GM10266 (cell line): Measurements from ENCODE around the gene ODAM.
"Not testable (repeated sequence)": the region's sequence is repeated elsewhere in the genome, so short reads cannot be mapped to it uniquely, and the experiment has no call there.

Experiments used
- DNase-seq: peaks from one replicate; pipeline ENCODE4 v3.0.0; 2012; ENCODE audit errors: extremely low spot score
- CTCF ChIP-seq: IDR thresholded peaks from 2 replicates; pipeline ENCODE4 v1.5.1; 2012; ENCODE audit warnings: mild to moderate bottlenecking, low read depth; ENCODE audit not compliant: control insufficient read depth, insufficient read depth; ENCODE audit errors: missing control alignments

The ODAM gene

GRCh38 chr4:70191647-70192046 is 3.9 kb upstream of the ODAM start:
- no peak for DNase-seq
- no peak for TF ChIP-seq CTCF

- TF ChIP-seq CTCF = no peak
- no peak for DNase-seq
These were observed 2.6 kb upstream of the ODAM start for GRCh38 chr4:70192895-70193294.

DNA sequence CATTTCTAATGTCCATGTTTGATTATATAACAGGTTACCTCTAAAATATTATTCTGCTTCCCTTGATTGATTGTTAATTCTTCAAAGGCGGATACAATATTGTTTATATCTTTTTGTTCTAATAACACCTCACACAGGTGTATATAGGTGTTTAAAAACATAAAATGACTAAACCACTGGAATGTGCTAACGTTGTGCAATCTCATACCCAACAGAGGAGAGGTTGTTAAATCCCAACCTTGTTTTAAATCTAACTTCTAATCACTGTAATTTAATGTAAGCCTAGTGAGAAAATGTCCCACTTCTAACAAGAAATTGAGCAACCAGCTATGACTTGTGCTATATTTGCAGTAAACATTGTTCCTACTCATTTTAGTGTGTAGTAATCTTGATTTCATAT is 1.3 kb downstream of the ODAM start:
- no peak for TF ChIP-seq CTCF
- DNase-seq = no peak

GRCh38 chr4:70197842-70198241 is 2.3 kb downstream of the ODAM start:
- DNase-seq = no peak
- TF ChIP-seq CTCF = no peak

DNA sequence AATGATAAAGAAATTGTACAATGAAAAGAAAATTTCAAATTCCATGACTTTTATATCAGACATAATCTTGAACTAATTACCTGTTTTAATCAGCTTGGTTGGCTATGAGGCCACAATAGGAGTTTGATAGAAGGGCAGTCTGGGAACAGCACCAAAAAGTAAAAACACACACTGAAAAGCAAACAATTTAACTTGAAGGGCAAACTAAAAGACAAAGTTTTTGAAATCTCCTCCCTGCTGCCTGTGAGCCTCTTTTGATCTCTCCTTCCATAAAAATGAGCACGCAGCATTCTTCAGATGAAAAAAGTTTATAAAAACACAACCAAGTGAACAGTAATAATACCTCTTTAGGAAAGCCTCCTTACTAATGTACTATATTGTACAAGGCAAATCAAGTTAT is 8.1 kb downstream of the ODAM start:
- no peak for TF ChIP-seq CTCF

GRCh38 chr4:70212752-70213151 is 17.2 kb downstream of the ODAM start:
- DNase-seq = not testable (repeated sequence)

More for the DNA sequence above, 8.1 kb downstream of the ODAM start:
- no peak for DNase-seq

DNA sequence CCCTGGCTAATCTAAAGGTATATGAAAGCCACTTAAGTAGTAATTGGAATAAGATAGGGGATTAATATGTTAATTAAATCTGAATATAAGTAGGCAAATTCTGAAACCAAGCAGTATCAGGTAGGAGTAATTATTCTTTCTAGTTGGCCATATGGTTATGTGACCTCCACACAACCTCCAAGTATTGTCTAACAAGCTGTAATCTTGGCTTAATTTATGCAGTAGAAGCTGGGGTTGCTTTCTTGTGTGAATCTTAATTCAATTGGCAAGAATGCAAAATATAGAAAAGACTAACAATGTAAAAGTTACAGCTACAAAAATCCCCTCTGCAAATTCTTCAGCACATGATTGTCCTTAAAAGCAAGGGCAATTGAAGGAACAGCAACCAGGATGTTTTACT is 20.6 kb downstream of the ODAM start:
- DNase-seq = not testable (repeated sequence)

GRCh38 chr4:70216550-70216949 is 21.0 kb downstream of the ODAM start:
- not testable (repeated sequence) for DNase-seq

DNA sequence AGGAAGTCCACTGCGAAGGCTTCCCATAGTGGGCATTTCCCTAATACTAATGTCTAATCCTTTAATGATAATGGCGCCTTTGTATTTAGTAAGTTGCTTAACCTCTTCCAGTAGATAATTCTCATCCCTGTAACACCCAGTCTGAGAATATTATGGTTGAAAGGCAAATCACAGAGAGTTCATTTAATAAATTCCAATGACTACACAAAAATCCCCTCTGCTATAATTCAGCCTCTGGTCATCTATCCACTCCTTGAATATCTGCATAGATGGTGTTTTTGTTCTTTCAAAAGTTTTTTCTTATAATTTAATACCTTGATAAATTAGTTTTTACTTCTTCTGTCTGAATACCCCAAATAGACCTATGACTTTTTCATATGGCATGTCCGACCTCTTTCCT is 25.9 kb downstream of the ODAM start:
- DNase-seq = not testable (repeated sequence)

DNA sequence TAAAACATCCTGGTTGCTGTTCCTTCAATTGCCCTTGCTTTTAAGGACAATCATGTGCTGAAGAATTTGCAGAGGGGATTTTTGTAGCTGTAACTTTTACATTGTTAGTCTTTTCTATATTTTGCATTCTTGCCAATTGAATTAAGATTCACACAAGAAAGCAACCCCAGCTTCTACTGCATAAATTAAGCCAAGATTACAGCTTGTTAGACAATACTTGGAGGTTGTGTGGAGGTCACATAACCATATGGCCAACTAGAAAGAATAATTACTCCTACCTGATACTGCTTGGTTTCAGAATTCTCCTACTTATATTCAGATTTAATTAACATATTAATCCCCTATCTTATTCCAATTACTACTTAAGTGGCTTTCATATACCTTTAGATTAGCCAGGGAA is 26.3 kb downstream of the ODAM start:
- not testable (repeated sequence) for DNase-seq

DNA sequence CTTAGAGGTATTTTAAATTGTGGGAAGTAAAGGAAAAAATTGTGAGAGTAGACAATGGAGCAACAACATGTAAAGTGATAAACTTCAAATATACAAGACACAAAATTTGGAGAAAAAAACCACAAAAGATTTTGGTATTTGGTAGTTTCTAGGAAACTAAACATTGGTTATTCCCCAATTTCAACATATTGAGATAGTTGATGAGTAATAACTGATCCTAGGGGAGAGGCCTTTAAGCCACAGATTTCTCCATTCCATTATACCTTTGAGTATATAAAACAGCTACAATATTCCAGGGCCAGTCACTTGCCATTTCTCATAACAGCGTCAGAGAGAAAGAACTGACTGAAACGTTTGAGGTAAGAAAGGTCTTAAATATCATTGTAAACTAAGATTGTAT is 30.3 kb downstream of the ODAM start, which contains the start of gene FDCSP:
FDCSP (plus strand) TSS at position 301 of the 400 bp plus-strand sequence. CDS start 5,071 bp downstream, outside the sequence.
- TF ChIP-seq CTCF = no peak
- no peak for DNase-seq
